ENCODE data around the gene VTI1B. TPM values are rescaled to one million over a fixed set of nuclear protein-coding genes. Genes with fewer than 3 reads are reported as not detected.

The VTI1B gene
- total RNA-seq, 4 donors from 2014 or later = 77.0 to 98.5 (median 90.4) TPM

GRCh38 chr14:67644428-67644827 is 30.0 kb downstream of the VTI1B start:
- peak; percentile 36 for ATAC-seq
- TF ChIP-seq POLR2AphosphoS5 (IDR thresholded peaks at IDR 0.05) (peak; percentile 42), CTCF (IDR thresholded peaks at IDR 0.05) (no peak)
- Histone ChIP-seq H3K27me3 (no peaks in the 10 kb centered on the region), H3K36me3 (peaks cover 0 to 42% of the 10 kb centered on the region in 2 donors), H3K27ac (peak overlapping the region; percentile 20 to 69 (median 50)), H3K4me3 (no peak overlapping the region), H3K9me3 (no peaks in the 10 kb centered on the region), H3K4me1 (peaks cover 0 to 16% (median 0%) of the 10 kb centered on the region in 3 donors)
- 49 to 59% methylated on average over 2 of the region's 2 CpGs for WGBS, 2 donors (ENCODE audit: low coverage in 1 of 2)

- no peak for ATAC-seq
- peak overlapping the region in 3 of 4 donors; percentile 39 to 69 (median 62) for H3K27ac ChIP-seq
- H3K36me3 ChIP-seq = peaks cover 0 to 35% of the 10 kb centered on the region in 2 donors
- no peaks in the 10 kb centered on the region for H3K9me3 ChIP-seq
- H3K27me3 ChIP-seq = no peaks in the 10 kb centered on the region
- TF ChIP-seq POLR2AphosphoS5 (IDR thresholded peaks at IDR 0.05) (no peak), EP300 (IDR thresholded peaks at IDR 0.05) (no peak), POLR2A (IDR thresholded peaks at IDR 0.05) (no peak), CTCF (IDR thresholded peaks at IDR 0.05) (no peak)
- H3K4me1 ChIP-seq = peaks cover 0 to 16% (median 0%) of the 10 kb centered on the region in 3 donors
- H3K4me3 ChIP-seq = no peak overlapping the region
- 71 to 75% methylated on average over 1 of the region's 1 CpG for WGBS, 2 donors (ENCODE audit: low coverage in 1 of 2)
Measured at GRCh38 chr14:67643713-67644112, 30.7 kb downstream of the VTI1B start.

GRCh38 chr14:67641902-67642749 is 32.3 kb downstream of the VTI1B start:
- TF ChIP-seq CTCF (IDR thresholded peaks at IDR 0.05) = no peak
- TF ChIP-seq EP300 (IDR thresholded peaks at IDR 0.05) = no peak
- no peak for TF ChIP-seq POLR2A (IDR thresholded peaks at IDR 0.05)
- TF ChIP-seq POLR2AphosphoS5 (IDR thresholded peaks at IDR 0.05) = no peak
- H3K4me1 ChIP-seq = peaks cover 0 to 16% (median 0%) of the 10 kb centered on the region in 3 donors
- H3K27me3 ChIP-seq = no peaks in the 10 kb centered on the region
- H3K36me3 ChIP-seq = peaks cover 0 to 19% of the 10 kb centered on the region in 2 donors
- H3K27ac ChIP-seq = no peak overlapping the region
- ATAC-seq = no peak
- no peak overlapping the region for H3K4me3 ChIP-seq
- 74 to 86% methylated on average over 5 of the region's 5 CpGs for WGBS, 2 donors (ENCODE audit: low coverage in 1 of 2)
- H3K9me3 ChIP-seq = no peaks in the 10 kb centered on the region

GRCh38 chr14:67641480-67641879 is 33.0 kb downstream of the VTI1B start:
- H3K9me3 ChIP-seq = no peaks in the 10 kb centered on the region
- peaks cover 0 to 13% of the 10 kb centered on the region in 2 donors for H3K36me3 ChIP-seq
- ATAC-seq = no peak
- H3K4me1 ChIP-seq = peaks cover 0 to 16% (median 0%) of the 10 kb centered on the region in 3 donors
- no peak overlapping the region for H3K4me3 ChIP-seq
- 94 to 100% methylated on average over 1 of the region's 1 CpG for WGBS, 2 donors (ENCODE audit: low coverage in 1 of 2)
- H3K27me3 ChIP-seq = no peaks in the 10 kb centered on the region
- H3K27ac ChIP-seq = no peak overlapping the region
- TF ChIP-seq POLR2AphosphoS5 (IDR thresholded peaks at IDR 0.05) (no peak), CTCF (IDR thresholded peaks at IDR 0.05) (no peak), EP300 (IDR thresholded peaks at IDR 0.05) (no peak), POLR2A (IDR thresholded peaks at IDR 0.05) (no peak)

GRCh38 chr14:67638642-67639041 is 35.8 kb downstream of the VTI1B start:
- WGBS, 2 donors (ENCODE audit: low coverage in 1 of 2) = 67 to 90% methylated on average over 2 of the region's 3 CpGs
- TF ChIP-seq EP300 (IDR thresholded peaks at IDR 0.05) = no peak
- no peak for TF ChIP-seq POLR2AphosphoS5 (IDR thresholded peaks at IDR 0.05)
- no peak for TF ChIP-seq CTCF (IDR thresholded peaks at IDR 0.05)
- no peak for TF ChIP-seq POLR2A (IDR thresholded peaks at IDR 0.05)
- ATAC-seq = no peak

More at GRCh38 chr14:67638642-67639041, 35.8 kb downstream of the VTI1B start:
- Histone ChIP-seq H3K4me1 (no peaks in the 10 kb centered on the region), H3K27ac (no peak overlapping the region), H3K36me3 (no peaks in the 10 kb centered on the region), H3K9me3 (no peaks in the 10 kb centered on the region), H3K27me3 (no peaks in the 10 kb centered on the region), H3K4me3 (no peak overlapping the region)
